Endothelial cell of umbilical vein (primary cell): ENCODE results near the gene MAPKAPK2. TPM values are rescaled to one million over a fixed set of nuclear protein-coding genes. Genes with fewer than 3 reads are reported as not detected.

Experiments used
- BruUV-seq: library from RNA; stranded (reverse); fragments of 400-500 nt; replicated peaks from 2 replicates; lab custom pipeline; 2021; lab: Mats Ljungman, UMichigan
- CTCF ChIA-PET: fragments of 300-600, 350-600 bp; sonication (Branson Sonifier 250); formaldehyde crosslinking; loops from one replicate; lab custom pipeline; 2021; ENCODE audit warnings: antibody characterized with exemption, inconsistent platforms; lab: Charles Lee
- POLR2A ChIA-PET: fragments of 300-600, 350-600 bp; sonication (Branson Sonifier 250); formaldehyde crosslinking; loops from one replicate; lab custom pipeline; 2021; ENCODE audit warnings: antibody characterized with exemption, inconsistent platforms; lab: Charles Lee
- DNase-seq: peaks from one replicate; pipeline ENCODE4 v3.0.0-alpha.2; 2011; ENCODE audit warnings: low read depth, low spot score
- FAIRE-seq: peaks from 2 replicates; lab custom pipeline; 2011; peaks lifted over from hg19 to GRCh38; lab: Jason Lieb, UNC
- H2AFZ ChIP-seq: 2 replicates; pipeline ENCODE4 v1.6.0; 2012; ENCODE audit warnings: low read depth, low read length, control low read depth, inconsistent platforms
- H3K27ac ChIP-seq: 2 replicates; pipeline ENCODE4 v1.5.1; 2011; ENCODE audit warnings: low read depth, mild to moderate bottlenecking, control low read depth, low read length, moderate library complexity; ENCODE audit not compliant: insufficient read depth
- H3K27me3 ChIP-seq, 2 experiments: 2 replicates each; pipeline versions ENCODE4 v1.6.0 to v1.6.1; 2011; ENCODE audit warnings: low read length in 2 of 2, mixed read lengths in 1 of 2; ENCODE audit not compliant: control insufficient read depth in 2 of 2, insufficient read depth in 2 of 2
- H3K36me3 ChIP-seq, 2 experiments: 2 replicates in 1 of 2; 3 replicates in 1 of 2; pipeline ENCODE4 v1.5.1; 2011; ENCODE audit warnings: low read length in 2 of 2, mild to moderate bottlenecking in 1 of 2, moderate library complexity in 1 of 2; ENCODE audit not compliant: control insufficient read depth in 2 of 2, insufficient read depth in 2 of 2; ENCODE audit errors: extremely low read depth in 1 of 2
- H3K4me1 ChIP-seq: 3 replicates; pipeline ENCODE4 v1.5.1; 2011; ENCODE audit warnings: mild to moderate bottlenecking, low read length; ENCODE audit not compliant: control insufficient read depth, insufficient read depth; ENCODE audit errors: extremely low read depth
- H3K4me2 ChIP-seq: 2 replicates; pipeline ENCODE4 v1.6.1; 2011; ENCODE audit warnings: low read length, control low read depth, mixed read lengths; ENCODE audit not compliant: insufficient read depth
- H3K4me3 ChIP-seq, 3 experiments: fragments of 200-600 bp in 1 of 3; sonication (generic), shearing (Covaris generic) in 1 of 3; replicated peaks in 1 of 3; 2 replicates each; pipeline ENCODE4 v1.5.1; 2011 to 2016; ENCODE audit warnings: control low read depth in 3 of 3, low read length in 3 of 3, mild to moderate bottlenecking in 2 of 3, inconsistent platforms in 1 of 3, low read depth in 1 of 3, moderate library complexity in 1 of 3; ENCODE audit not compliant: insufficient read depth in 1 of 3
- H3K79me2 ChIP-seq: 2 replicates; pipeline ENCODE4 v1.6.0; 2012; ENCODE audit warnings: low read length, inconsistent platforms; ENCODE audit not compliant: control insufficient read depth, insufficient read depth
- H3K9ac ChIP-seq: replicated peaks from 2 replicates; pipeline ENCODE3; 2011; ENCODE audit warnings: low read length, control low read depth; ENCODE audit not compliant: insufficient read depth; ENCODE audit errors: extremely low read depth
- H3K9me1 ChIP-seq: replicated peaks from 3 replicates; pipeline ENCODE4 v1.6.0; 2011; ENCODE audit warnings: mild to moderate bottlenecking, low read length; ENCODE audit not compliant: control insufficient read depth, insufficient read depth; ENCODE audit errors: extremely low read depth
- H3K9me3 ChIP-seq: replicated peaks from 2 replicates; pipeline ENCODE4 v1.5.1; 2012; ENCODE audit warnings: low read length, inconsistent platforms; ENCODE audit not compliant: control insufficient read depth, insufficient read depth
- H4K20me1 ChIP-seq: replicated peaks from 2 replicates; pipeline ENCODE3; 2011; ENCODE audit warnings: mild to moderate bottlenecking, low read length; ENCODE audit not compliant: control insufficient read depth, insufficient read depth; ENCODE audit errors: extremely low read depth
- CTCF ChIP-seq, 2 donors: IDR thresholded peaks; 1 replicate in 1 of 2; 2 replicates in 1 of 2; pipeline ENCODE4 v1.5.1; 2011; ENCODE audit warnings: low read length in 2 of 2, mild to moderate bottlenecking in 2 of 2, moderate library complexity in 2 of 2, control low read depth in 1 of 2, inconsistent platforms in 1 of 2, low read depth in 1 of 2; ENCODE audit not compliant: insufficient read depth in 1 of 2; ENCODE audit errors: extremely low read depth in 1 of 2
- EZH2 ChIP-seq: IDR thresholded peaks from 2 replicates; pipeline ENCODE4 v1.6.1; 2012; ENCODE audit warnings: borderline replicate concordance, low read depth, mild to moderate bottlenecking, moderate library complexity, low read length, inconsistent platforms; ENCODE audit not compliant: severe bottlenecking
- FOS ChIP-seq: IDR thresholded peaks from 2 replicates; pipeline ENCODE4 v1.6.1; 2011; ENCODE audit warnings: mild to moderate bottlenecking, low read length, moderate library complexity, borderline replicate concordance; ENCODE audit not compliant: insufficient read depth
- GATA2 ChIP-seq: IDR thresholded peaks from 2 replicates; pipeline ENCODE4 v1.7.0; 2011; ENCODE audit warnings: low read depth, mild to moderate bottlenecking, moderate library complexity, mixed read lengths, low read length; ENCODE audit not compliant: insufficient read length, insufficient read depth
- JUN ChIP-seq: IDR thresholded peaks from 2 replicates; pipeline ENCODE4 v1.6.1; 2011; ENCODE audit warnings: borderline replicate concordance, low read depth; ENCODE audit not compliant: insufficient read length, insufficient read depth
- MYC ChIP-seq: IDR thresholded peaks from one replicate; pipeline ENCODE4 v1.6.1; 2011; ENCODE audit warnings: mild to moderate bottlenecking, low read depth, low read length
- POLR2A ChIP-seq: IDR thresholded peaks from 2 replicates; pipeline ENCODE4 v1.6.1; 2012; ENCODE audit warnings: low read depth, mild to moderate bottlenecking, control low read depth, low read length
- POLR2AphosphoS5 ChIP-seq: IDR thresholded peaks from 2 replicates; pipeline ENCODE4 v1.6.1; 2012; ENCODE audit warnings: low read depth, mild to moderate bottlenecking, control low read depth, low read length, moderate library complexity; ENCODE audit not compliant: insufficient read depth
- dilution Hi-C: fragments of 300-500 bp; cut with MboI; formaldehyde crosslinking; loops from one replicate; pipeline ENCODE4 v1.15.0; 2019; ENCODE audit warnings: low sequenced_read_pairs; ENCODE audit not compliant: extremely low pct_ligation_motif_present
- intact Hi-C: fragments of 100-400 bp; cut with micrococcal nuclease; formaldehyde crosslinking; loops from one replicate; pipeline ENCODE4 v1.10.0; 2022
- polyA plus RNA-seq, 4 experiments: library from polyadenylated mRNA; depleted of rRNA in 3 of 4; stranded (reverse) in 3 of 4; unstranded in 1 of 4; fragments of >200 nt; gene quantifications; 2 replicates each; pipeline versions ENCODE4 v1.2.1 to v1.2.3, GENCODE V29; 2011 to 2012; ENCODE audit warnings: missing spikeins in 1 of 4
- total RNA-seq: library from RNA; stranded (reverse); gene quantifications from 2 replicates; pipeline ENCODE4 v1.2.3, GENCODE V29; 2021
- TF ChIP-seq, protein P1 (sequence below): IDR thresholded peaks from 2 replicates; pipeline ENCODE4 v1.6.1; 2011; ENCODE audit not compliant: insufficient read depth, insufficient read length

MAPKAPK2 gene
- total and polyA plus RNA-seq, 2 donors (not counting 3 experiments of a cell fraction or from before 2014, with no cell fraction given): 52.9 to 69.1 TPM

GRCh38 chr1:206702803-206703202 lies 18.1 kb downstream of the MAPKAPK2 start:
- peaks cover 4% of the 10 kb centered on the region for H3K4me1 ChIP-seq
- no peak overlapping the region for H2AFZ ChIP-seq
- intact Hi-C loops: no loop called here
- DNase-seq (no peak), FAIRE-seq (no peak)
- H3K27me3 ChIP-seq: no peaks in the 10 kb centered on the region
- H3K79me2 ChIP-seq: peaks cover 74% of the 10 kb centered on the region
- no peak overlapping the region for H3K4me3 ChIP-seq
- H3K9me3 ChIP-seq: no peaks in the 10 kb centered on the region
- no peak overlapping the region for H3K9ac ChIP-seq
- no peaks in the 10 kb centered on the region for H4K20me1 ChIP-seq
- no peak overlapping the region for H3K4me2 ChIP-seq
- TF ChIP-seq POLR2A: no peak
- no peak for TF ChIP-seq GATA2
- TF ChIP-seq FOS: no peak
- TF ChIP-seq EZH2: no peak
- TF ChIP-seq, protein P1, sequence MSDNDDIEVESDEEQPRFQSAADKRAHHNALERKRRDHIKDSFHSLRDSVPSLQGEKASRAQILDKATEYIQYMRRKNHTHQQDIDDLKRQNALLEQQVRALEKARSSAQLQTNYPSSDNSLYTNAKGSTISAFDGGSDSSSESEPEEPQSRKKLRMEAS: no peak
- TF ChIP-seq MYC: no peak
- no peak for TF ChIP-seq POLR2AphosphoS5
- TF ChIP-seq JUN: no peak
- no peak for TF ChIP-seq CTCF (IDR thresholded peaks at IDR 0.05; ENCODE audit: extremely low read depth in 1 of 2, insufficient read depth in 1 of 2, low read depth in 1 of 2, low read length in 2 of 2)
- peaks cover 0 to 2% of the 10 kb centered on the region in 2 experiments for H3K36me3 ChIP-seq
- ChIA-PET POLR2A (no interaction called here), CTCF (no interaction called here)
- no peaks in the 10 kb centered on the region for H3K9me1 ChIP-seq
- no TSS peak for BruUV-seq
- H3K27ac ChIP-seq: no peak overlapping the region
- dilution Hi-C loops: no loop called here
